Large intestine (tissue), 12 donors: ENCODE results near the gene ETV6. TPM values are rescaled to one million over a fixed set of nuclear protein-coding genes. Genes with fewer than 3 reads are reported as not detected.

Experiments used
- DNase-seq, 2 donors: peaks; one replicate each; pipeline versions ENCODE4 v3.0.0 to v3.0.0-alpha.2; 2013
- H3K27ac ChIP-seq: one replicate; pipeline ENCODE4 v1.5.1; 2013; ENCODE audit warnings: low read length
- H3K27me3 ChIP-seq: 2 replicates; pipeline ENCODE4 v1.6.1; 2013; ENCODE audit warnings: low read length; ENCODE audit not compliant: control insufficient read depth, insufficient read depth
- H3K36me3 ChIP-seq: 2 replicates; pipeline ENCODE4 v1.6.1; 2013; ENCODE audit warnings: low read length; ENCODE audit not compliant: control insufficient read depth, insufficient read depth
- H3K4me1 ChIP-seq: one replicate; pipeline ENCODE4 v1.6.1; 2013; ENCODE audit warnings: low read length; ENCODE audit not compliant: control insufficient read depth, insufficient read depth
- H3K4me3 ChIP-seq: one replicate; pipeline ENCODE4 v1.5.1; 2013; ENCODE audit warnings: low read length
- H3K9me3 ChIP-seq: one replicate; pipeline ENCODE4 v1.6.1; 2013; ENCODE audit warnings: mild to moderate bottlenecking, low read depth, low read length, moderate library complexity; ENCODE audit not compliant: control insufficient read depth
- WGBS: methylation state at CpG from one replicate; pipeline ENCODE4 v1.1.5; 2013; ENCODE audit warnings: low lambda C conversion rate; ENCODE audit not compliant: insufficient coverage; 5-methylcytosine and 5-hydroxymethylcytosine counted together
- long read RNA-seq, 11 donors: transcript quantifications; one replicate each; lab custom pipeline, GENCODE V29; 2026
- polyA plus RNA-seq: library from polyadenylated mRNA; unstranded; fragments of 120-200 nt; gene quantifications from one replicate; pipeline ENCODE4 v1.2.1, GENCODE V29; 2013

The ETV6 gene
- 14.9 TPM for polyA plus RNA-seq
- long read RNA-seq, donor 1, full-length matches to known transcripts, result 2 of 2 reads
- long read RNA-seq, donor 1, partial matches to known transcripts, result 0 of 2 reads
- long read RNA-seq, donor 1, other reads (novel, unspliced or antisense), result 0 of 2 reads
- long read RNA-seq, donor 2, full-length matches to known transcripts, result 3 of 3 reads
- long read RNA-seq, donor 2, partial matches to known transcripts, result 0 of 3 reads
- long read RNA-seq, donor 2, other reads (novel, unspliced or antisense), result 0 of 3 reads
- long read RNA-seq, donor 3, result 0 reads
- long read RNA-seq, donor 4, result 0 reads
- long read RNA-seq, donor 5, full-length matches to known transcripts, result 2 of 2 reads
- long read RNA-seq, donor 5, partial matches to known transcripts, result 0 of 2 reads
- long read RNA-seq, donor 5, other reads (novel, unspliced or antisense), result 0 of 2 reads
- long read RNA-seq, donor 6, full-length matches to known transcripts, result 4 of 4 reads
- long read RNA-seq, donor 6, partial matches to known transcripts, result 0 of 4 reads
- long read RNA-seq, donor 6, other reads (novel, unspliced or antisense), result 0 of 4 reads
- long read RNA-seq, donor 7, full-length matches to known transcripts, result 2 of 2 reads
- long read RNA-seq, donor 7, partial matches to known transcripts, result 0 of 2 reads
- long read RNA-seq, donor 7, other reads (novel, unspliced or antisense), result 0 of 2 reads
- long read RNA-seq, donor 8, full-length matches to known transcripts, result 2 of 9 reads
- long read RNA-seq, donor 8, partial matches to known transcripts, result 7 of 9 reads
- long read RNA-seq, donor 8, other reads (novel, unspliced or antisense), result 0 of 9 reads
- long read RNA-seq, donor 9, full-length matches to known transcripts, result 3 of 3 reads
- long read RNA-seq, donor 9, partial matches to known transcripts, result 0 of 3 reads
- long read RNA-seq, donor 9, other reads (novel, unspliced or antisense), result 0 of 3 reads
- long read RNA-seq, donor 10, full-length matches to known transcripts, result 5 of 5 reads
- long read RNA-seq, donor 10, partial matches to known transcripts, result 0 of 5 reads
- long read RNA-seq, donor 10, other reads (novel, unspliced or antisense), result 0 of 5 reads
- long read RNA-seq, donor 11, full-length matches to known transcripts, result 1 of 6 reads
- long read RNA-seq, donor 11, partial matches to known transcripts, result 5 of 6 reads
- long read RNA-seq, donor 11, other reads (novel, unspliced or antisense), result 0 of 6 reads

- Histone ChIP-seq H3K4me3 (peak within 1 kb of the TSS; percentile 95), H3K27me3 (no peaks in the 10 kb centered on the region), H3K27ac (peak within 1 kb of the TSS; percentile 98), H3K4me1 (peaks cover 7% of the 10 kb centered on the region), H3K9me3 (no peaks in the 10 kb centered on the region), H3K36me3 (no peaks in the 10 kb centered on the region)
- peak; percentile 84 to 91 for DNase-seq
- no CpG with 5 or more reads among the region's 86 CpGs for WGBS
Measured at GRCh38 chr12:11649413-11650285, at the start of gene ETV6. TSS of gene ETV6 (plus strand) at chr12:11649674. CDS start at chr12:11650128, 454 bp downstream.

GRCh38 chr12:11600199-11600598 is 49.3 kb upstream of the ETV6 start:
- H3K36me3 ChIP-seq, result no peaks in the 10 kb centered on the region
- no peak for DNase-seq
- H3K4me1 ChIP-seq, result no peaks in the 10 kb centered on the region
- H3K27me3 ChIP-seq, result no peaks in the 10 kb centered on the region
- no peak overlapping the region for H3K4me3 ChIP-seq
- no peaks in the 10 kb centered on the region for H3K9me3 ChIP-seq
- H3K27ac ChIP-seq, result no peak overlapping the region
- WGBS, result no CpG with 5 or more reads among the region's 3 CpGs

- Histone ChIP-seq H3K4me1 (peaks cover 3% of the 10 kb centered on the region), H3K36me3 (no peaks in the 10 kb centered on the region), H3K27me3 (no peaks in the 10 kb centered on the region), H3K4me3 (no peak overlapping the region), H3K27ac (no peak overlapping the region), H3K9me3 (no peaks in the 10 kb centered on the region)
- DNase-seq, result no peak
- WGBS, result 100% methylated on average over 1 of the region's 1 CpG
Measured at GRCh38 chr12:11601647-11602046, 47.8 kb upstream of the ETV6 start.

GRCh38 chr12:11607313-11608081 is 42.0 kb upstream of the ETV6 start:
- H3K9me3 ChIP-seq, result no peaks in the 10 kb centered on the region
- peaks cover 16% of the 10 kb centered on the region for H3K4me1 ChIP-seq
- WGBS, result 0% methylated on average over 2 of the region's 10 CpGs
- H3K27me3 ChIP-seq, result no peaks in the 10 kb centered on the region
- H3K4me3 ChIP-seq, result no peak overlapping the region
- H3K36me3 ChIP-seq, result no peaks in the 10 kb centered on the region
- DNase-seq, result peak; percentile 85 to 94
- H3K27ac ChIP-seq, result peak overlapping the region; percentile 72

- Histone ChIP-seq H3K27ac (no peak overlapping the region), H3K36me3 (no peaks in the 10 kb centered on the region), H3K4me1 (peaks cover 16% of the 10 kb centered on the region), H3K4me3 (no peak overlapping the region), H3K27me3 (no peaks in the 10 kb centered on the region), H3K9me3 (no peaks in the 10 kb centered on the region)
- DNase-seq, result no peak
- WGBS, result no CpG with 5 or more reads among the region's 4 CpGs
Measured at GRCh38 chr12:11609045-11609444, 40.4 kb upstream of the ETV6 start.

GRCh38 chr12:11615481-11615880 is 34.0 kb upstream of the ETV6 start:
- no peaks in the 10 kb centered on the region for H3K9me3 ChIP-seq
- no peak for DNase-seq
- no peaks in the 10 kb centered on the region for H3K4me1 ChIP-seq
- no peaks in the 10 kb centered on the region for H3K36me3 ChIP-seq
- H3K27ac ChIP-seq, result no peak overlapping the region
- no CpG with 5 or more reads among the region's 1 CpG for WGBS
- no peaks in the 10 kb centered on the region for H3K27me3 ChIP-seq
- H3K4me3 ChIP-seq, result no peak overlapping the region

- no peaks in the 10 kb centered on the region for H3K27me3 ChIP-seq
- no peak overlapping the region for H3K4me3 ChIP-seq
- no peaks in the 10 kb centered on the region for H3K36me3 ChIP-seq
- H3K4me1 ChIP-seq, result no peaks in the 10 kb centered on the region
- H3K9me3 ChIP-seq, result no peaks in the 10 kb centered on the region
- no peak overlapping the region for H3K27ac ChIP-seq
- DNase-seq, result no peak
Measured at GRCh38 chr12:11618046-11618445, 31.4 kb upstream of the ETV6 start.

- Histone ChIP-seq H3K27me3 (no peaks in the 10 kb centered on the region), H3K4me1 (no peaks in the 10 kb centered on the region), H3K36me3 (no peaks in the 10 kb centered on the region), H3K9me3 (no peaks in the 10 kb centered on the region), H3K27ac (no peak overlapping the region), H3K4me3 (no peak overlapping the region)
- DNase-seq, result peak in 1 of 2 donors; percentile 3
- 100% methylated on average over 1 of the region's 5 CpGs for WGBS
Measured at GRCh38 chr12:11621797-11622423, 27.6 kb upstream of the ETV6 start.

GRCh38 chr12:11622876-11623281 is 26.6 kb upstream of the ETV6 start:
- no peak for DNase-seq
- no peak overlapping the region for H3K27ac ChIP-seq
- H3K36me3 ChIP-seq, result no peaks in the 10 kb centered on the region
- H3K4me3 ChIP-seq, result no peak overlapping the region
- no peaks in the 10 kb centered on the region for H3K27me3 ChIP-seq
- 0% methylated on average over 1 of the region's 5 CpGs for WGBS
- no peaks in the 10 kb centered on the region for H3K9me3 ChIP-seq
- H3K4me1 ChIP-seq, result no peaks in the 10 kb centered on the region
